Cardiac fibroblast (primary cell): ENCODE data around the gene GFOD2.
"Not testable (repeated sequence)": the region's sequence is repeated elsewhere in the genome, so short reads cannot be mapped to it uniquely, and the experiment has no call there.

Experiments
- DNase-seq, 2 donors: peaks; one replicate each; pipeline versions ENCODE4 v3.0.0 to v3.0.0-alpha.2; 2010; ENCODE audit warnings: low read depth in 2 of 2
- H3K4me3 ChIP-seq, 2 donors: replicated peaks in 1 of 2; 1 replicate in 1 of 2; 2 replicates in 1 of 2; pipeline ENCODE4 v1.5.1; 2011; ENCODE audit warnings: low read depth in 2 of 2, low read length in 2 of 2, mild to moderate bottlenecking in 2 of 2, moderate library complexity in 1 of 2
- TF ChIP-seq, protein P1 (sequence below): IDR thresholded peaks from one replicate; pipeline ENCODE4 v1.5.1; 2011; ENCODE audit warnings: low read depth, mild to moderate bottlenecking, low read length, inconsistent platforms

The GFOD2 gene

DNA sequence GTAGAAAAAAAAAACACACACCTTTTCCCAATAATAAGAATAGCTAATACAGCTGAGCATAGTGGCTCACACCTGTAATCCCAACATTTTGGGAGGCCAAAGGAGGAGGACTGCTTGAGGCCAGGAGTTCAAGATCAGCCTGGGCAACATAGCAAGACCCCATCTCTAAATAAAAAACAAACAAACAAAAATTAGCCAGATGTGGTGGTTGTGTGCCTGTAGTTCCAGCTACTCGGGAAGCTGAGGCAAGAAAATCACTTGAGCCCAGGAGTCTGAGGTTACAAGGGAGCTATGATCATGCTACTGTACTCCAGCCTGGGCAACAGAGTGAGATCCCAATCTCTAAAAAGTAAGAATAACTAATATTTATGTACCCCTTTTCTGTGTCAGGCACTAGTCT is 42.8 kb upstream of the GFOD2 start:
- TF ChIP-seq, protein P1, sequence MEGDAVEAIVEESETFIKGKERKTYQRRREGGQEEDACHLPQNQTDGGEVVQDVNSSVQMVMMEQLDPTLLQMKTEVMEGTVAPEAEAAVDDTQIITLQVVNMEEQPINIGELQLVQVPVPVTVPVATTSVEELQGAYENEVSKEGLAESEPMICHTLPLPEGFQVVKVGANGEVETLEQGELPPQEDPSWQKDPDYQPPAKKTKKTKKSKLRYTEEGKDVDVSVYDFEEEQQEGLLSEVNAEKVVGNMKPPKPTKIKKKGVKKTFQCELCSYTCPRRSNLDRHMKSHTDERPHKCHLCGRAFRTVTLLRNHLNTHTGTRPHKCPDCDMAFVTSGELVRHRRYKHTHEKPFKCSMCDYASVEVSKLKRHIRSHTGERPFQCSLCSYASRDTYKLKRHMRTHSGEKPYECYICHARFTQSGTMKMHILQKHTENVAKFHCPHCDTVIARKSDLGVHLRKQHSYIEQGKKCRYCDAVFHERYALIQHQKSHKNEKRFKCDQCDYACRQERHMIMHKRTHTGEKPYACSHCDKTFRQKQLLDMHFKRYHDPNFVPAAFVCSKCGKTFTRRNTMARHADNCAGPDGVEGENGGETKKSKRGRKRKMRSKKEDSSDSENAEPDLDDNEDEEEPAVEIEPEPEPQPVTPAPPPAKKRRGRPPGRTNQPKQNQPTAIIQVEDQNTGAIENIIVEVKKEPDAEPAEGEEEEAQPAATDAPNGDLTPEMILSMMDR, result no peak
- no peak overlapping the region for H3K4me3 ChIP-seq
- DNase-seq, result no peak

DNA sequence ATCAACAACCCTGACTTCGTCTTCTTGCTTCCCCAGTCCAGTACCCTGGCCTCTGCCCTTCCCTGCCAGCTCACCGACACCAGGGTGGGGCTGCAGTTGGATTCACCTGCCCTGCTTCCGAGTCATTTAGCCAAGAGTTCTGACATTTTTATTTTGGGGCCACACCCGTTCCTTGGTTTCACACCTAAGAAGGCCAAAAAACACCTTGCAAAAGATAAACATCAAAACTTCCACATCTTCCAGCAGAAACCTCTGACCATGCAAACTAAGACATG is 41.8 kb upstream of the GFOD2 start:
- no peak overlapping the region for H3K4me3 ChIP-seq
- no peak for DNase-seq
- TF ChIP-seq, protein P1, result no peak

DNA sequence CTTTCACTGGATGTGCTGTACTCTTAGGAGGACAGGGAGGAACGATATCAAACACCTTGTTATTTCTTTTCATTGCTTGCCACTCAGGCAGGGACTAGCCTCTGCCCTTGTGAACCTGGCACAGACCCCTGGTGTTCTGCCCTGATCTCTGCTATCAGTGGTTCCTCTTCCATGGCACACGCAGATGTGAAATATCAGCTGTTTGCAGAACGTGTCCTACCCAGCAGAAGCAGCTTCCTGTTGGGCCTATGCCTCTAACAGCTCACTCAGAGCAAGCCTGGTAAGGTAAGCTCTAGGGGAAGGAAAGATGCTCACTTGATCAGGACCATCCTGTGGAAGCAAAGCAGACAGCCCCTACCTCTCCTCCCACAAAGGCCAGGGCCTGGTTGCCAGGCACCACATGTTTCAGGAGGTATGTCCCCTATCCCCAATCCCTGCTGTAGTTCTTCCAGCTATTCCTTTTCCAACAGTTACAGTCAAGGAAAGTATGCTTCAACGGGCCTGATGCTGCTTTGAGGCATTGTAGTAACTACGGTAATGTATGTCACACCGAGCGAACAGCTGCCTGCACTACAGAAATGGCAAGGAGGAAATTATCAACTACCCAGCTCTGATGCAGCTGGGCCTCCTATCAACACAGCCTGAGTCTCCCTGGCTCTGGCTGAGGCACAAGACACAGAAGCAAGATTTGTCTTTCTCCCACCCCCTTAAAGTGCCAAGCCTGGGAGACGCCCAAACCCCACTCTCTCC is 41.3 kb upstream of the GFOD2 start:
- TF ChIP-seq, protein P1, result no peak
- no peak for DNase-seq
- no peak overlapping the region for H3K4me3 ChIP-seq

DNA sequence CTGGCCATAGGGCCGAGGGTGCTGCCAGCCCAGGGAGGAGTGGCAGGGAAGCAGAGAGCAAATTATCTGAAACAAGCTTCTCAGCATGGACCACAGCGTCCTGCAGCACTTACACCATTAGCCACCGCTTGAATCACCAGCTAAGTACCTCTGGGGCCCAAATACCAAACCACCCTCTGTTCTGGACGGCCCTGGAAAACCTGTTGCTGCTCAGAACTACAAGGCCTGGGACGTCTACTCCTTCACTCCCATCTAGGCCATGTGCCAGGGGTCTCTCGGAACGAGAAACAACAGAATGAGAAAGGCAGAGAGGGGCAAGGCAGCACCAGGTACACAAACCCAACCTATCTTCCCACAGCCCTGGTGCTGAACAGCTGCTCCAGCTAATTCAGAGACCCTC is 39.9 kb upstream of the GFOD2 start:
- TF ChIP-seq, protein P1, result no peak
- no peak for DNase-seq
- H3K4me3 ChIP-seq, result no peak overlapping the region

DNA sequence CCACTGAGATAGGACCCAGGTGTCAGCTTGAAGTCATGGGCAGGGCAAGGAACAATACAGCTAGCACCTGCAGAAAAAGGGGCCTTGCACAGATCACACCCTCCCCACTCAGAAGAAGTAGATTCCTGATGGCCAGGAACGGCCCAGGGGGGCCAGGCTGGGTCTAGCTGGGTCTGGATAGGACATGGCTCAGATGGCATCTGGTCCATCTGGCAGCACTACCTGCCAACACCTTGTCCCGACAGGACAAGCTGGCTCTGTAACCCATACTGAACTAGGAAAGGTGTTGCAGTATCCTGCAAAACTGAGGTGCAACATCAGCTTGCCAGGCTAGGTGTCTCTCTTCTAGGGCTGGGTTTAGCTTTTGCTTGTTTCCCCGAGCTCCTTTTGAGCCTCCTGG is 38.9 kb upstream of the GFOD2 start:
- no peak for DNase-seq
- H3K4me3 ChIP-seq, result no peak overlapping the region
- TF ChIP-seq, protein P1, result no peak

DNA sequence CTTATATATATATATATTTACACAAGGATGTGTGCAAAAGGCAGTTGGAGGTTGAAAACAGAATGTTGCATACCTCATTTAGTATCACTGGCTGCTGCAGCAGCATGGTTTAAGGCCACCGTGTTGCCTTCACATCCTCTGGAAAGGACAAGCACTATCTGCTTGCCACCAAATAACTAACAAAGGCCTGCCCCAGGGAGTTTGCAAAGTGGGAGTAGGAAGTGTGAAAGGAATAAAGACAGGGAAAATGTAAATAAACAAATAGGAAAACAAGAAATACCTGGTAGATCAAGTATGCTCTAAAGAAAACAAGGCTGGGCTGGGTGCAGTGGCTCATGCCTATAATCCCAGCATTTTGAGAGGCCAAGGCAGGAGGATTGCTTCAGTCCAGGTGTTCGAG is 33.5 kb upstream of the GFOD2 start:
- no peak overlapping the region for H3K4me3 ChIP-seq
- TF ChIP-seq, protein P1, result no peak
- no peak for DNase-seq

DNA sequence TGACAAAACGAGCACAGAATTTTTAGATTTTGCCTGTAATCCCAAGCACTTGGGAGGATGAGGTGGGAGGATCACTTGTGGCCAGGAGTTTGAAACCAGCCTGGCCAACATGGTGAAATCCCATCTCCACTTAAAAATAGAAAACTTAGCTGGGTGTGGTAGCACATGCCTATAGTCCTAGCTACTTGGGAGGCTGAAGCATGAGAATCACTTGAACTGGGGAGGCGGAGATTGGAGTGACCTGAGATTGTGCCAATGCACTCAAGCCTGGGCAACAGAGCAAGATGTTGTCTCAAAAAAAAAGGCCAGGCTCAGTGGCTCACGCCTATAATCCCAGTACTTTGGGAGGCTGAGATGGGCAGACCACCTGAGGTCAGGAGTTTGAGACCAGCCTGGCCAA is 32.2 kb upstream of the GFOD2 start:
- not testable (repeated sequence) for DNase-seq, H3K4me3 ChIP-seq
